Ovary (tissue), 3 donors: ENCODE measurements around the gene DDR1.

Source experiments
- EP300 ChIP-seq: sonication (generic); formaldehyde crosslinking; IDR thresholded peaks from one replicate; pipeline ENCODE4 v1.6.1; 2017; ENCODE audit warnings: antibody characterized with exemption
- TF ChIP-seq, protein P1 (sequence below), 3 donors: fragments of 450-650 bp in 2 of 3; fragments of 200-600 bp in 1 of 3; IDR thresholded peaks; one replicate each; pipeline versions ENCODE4 v1.5.1 to v1.8.0; 2016 to 2022; ENCODE audit warnings: antibody characterized with exemption in 3 of 3, mild to moderate bottlenecking in 1 of 3
- donor health status: DM: no; HTN: no; CAD: no.

- TF ChIP-seq, protein P1, sequence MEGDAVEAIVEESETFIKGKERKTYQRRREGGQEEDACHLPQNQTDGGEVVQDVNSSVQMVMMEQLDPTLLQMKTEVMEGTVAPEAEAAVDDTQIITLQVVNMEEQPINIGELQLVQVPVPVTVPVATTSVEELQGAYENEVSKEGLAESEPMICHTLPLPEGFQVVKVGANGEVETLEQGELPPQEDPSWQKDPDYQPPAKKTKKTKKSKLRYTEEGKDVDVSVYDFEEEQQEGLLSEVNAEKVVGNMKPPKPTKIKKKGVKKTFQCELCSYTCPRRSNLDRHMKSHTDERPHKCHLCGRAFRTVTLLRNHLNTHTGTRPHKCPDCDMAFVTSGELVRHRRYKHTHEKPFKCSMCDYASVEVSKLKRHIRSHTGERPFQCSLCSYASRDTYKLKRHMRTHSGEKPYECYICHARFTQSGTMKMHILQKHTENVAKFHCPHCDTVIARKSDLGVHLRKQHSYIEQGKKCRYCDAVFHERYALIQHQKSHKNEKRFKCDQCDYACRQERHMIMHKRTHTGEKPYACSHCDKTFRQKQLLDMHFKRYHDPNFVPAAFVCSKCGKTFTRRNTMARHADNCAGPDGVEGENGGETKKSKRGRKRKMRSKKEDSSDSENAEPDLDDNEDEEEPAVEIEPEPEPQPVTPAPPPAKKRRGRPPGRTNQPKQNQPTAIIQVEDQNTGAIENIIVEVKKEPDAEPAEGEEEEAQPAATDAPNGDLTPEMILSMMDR (IDR thresholded peaks at IDR 0.05) = no peak
- no peak for TF ChIP-seq EP300
These were observed 47.8 kb downstream of the DDR1 start, which contains the start of gene SFTA2 for GRCh38 chr6:30931969-30932645.
